SK-N-SH (cell line): ENCODE results near the gene AP1S3. TPM values are rescaled to one million over a fixed set of nuclear protein-coding genes. Genes with fewer than 3 reads are reported as not detected.

Experiments
- CTCF ChIA-PET: fragments of 300-600, 350-600 bp; formaldehyde crosslinking; extraction: SDS; loops from one replicate; lab custom pipeline; 2021; lab: Yijun Ruan, JAX
- POLR2A ChIA-PET: fragments of 350-600 bp; sonication (Branson Sonifier 250); formaldehyde crosslinking; extraction: SDS; loops from one replicate; lab custom pipeline; 2020; ENCODE audit warnings: antibody characterized with exemption, inconsistent platforms; lab: Yijun Ruan, JAX
- DNase-seq: peaks from one replicate; pipeline ENCODE4 v3.0.0; 2012
- H2AFZ ChIP-seq: fragments of 200-600 bp; sonication (generic); 2 replicates; pipeline ENCODE4 v1.8.1; 2016; ENCODE audit warnings: antibody characterized with exemption, mild to moderate bottlenecking, low read depth
- H3F3A ChIP-seq: fragments of 200-600 bp; sonication (generic); replicated peaks from 2 replicates; pipeline ENCODE3; 2016; ENCODE audit warnings: antibody characterized with exemption, mild to moderate bottlenecking; ENCODE audit not compliant: insufficient read depth
- H3K27ac ChIP-seq, 2 experiments: fragments of 200-500 bp in 1 of 2; fragments of 200-600 bp in 1 of 2; sonication (Bioruptor generic) in 1 of 2; sonication (generic), shearing (Covaris generic) in 1 of 2; 2 replicates each; pipeline versions ENCODE4 v1.5.1 to v1.6.1; 2014 to 2016; ENCODE audit warnings: low read depth in 2 of 2, inconsistent platforms in 1 of 2, low read length in 1 of 2, mild to moderate bottlenecking in 1 of 2, mixed read lengths in 1 of 2
- H3K27me3 ChIP-seq: fragments of 200-600 bp; sonication (generic), shearing (Covaris generic); 2 replicates; pipeline ENCODE4 v1.6.1; 2016; ENCODE audit warnings: mixed run types; ENCODE audit not compliant: insufficient read depth
- H3K36me3 ChIP-seq, 2 experiments: fragments of 200-500 bp in 1 of 2; fragments of 200-600 bp in 1 of 2; sonication (Bioruptor generic) in 1 of 2; sonication (generic) in 1 of 2; replicated peaks in 1 of 2; 2 replicates each; pipeline versions ENCODE3 to v1.5.1; 2014 to 2016; ENCODE audit warnings: low read length in 1 of 2, mild to moderate bottlenecking in 1 of 2; ENCODE audit not compliant: insufficient read depth in 2 of 2, control insufficient read depth in 1 of 2
- H3K4me1 ChIP-seq, 2 experiments: fragments of 200-500 bp in 1 of 2; fragments of 200-600 bp in 1 of 2; sonication (Bioruptor generic) in 1 of 2; sonication (generic), shearing (Covaris generic) in 1 of 2; 2 replicates each; pipeline versions ENCODE4 v1.5.1 to v1.6.1; 2014 to 2016; ENCODE audit warnings: low read depth in 1 of 2, low read length in 1 of 2, mixed run types in 1 of 2; ENCODE audit not compliant: insufficient read depth in 2 of 2, control insufficient read depth in 1 of 2
- H3K4me2 ChIP-seq: fragments of 200-600 bp; sonication (generic), shearing (Covaris generic); 2 replicates; pipeline ENCODE4 v1.6.1; 2017; ENCODE audit warnings: mixed run types
- H3K4me3 ChIP-seq, 2 experiments: fragments of 200-500 bp in 1 of 2; fragments of 200-600 bp in 1 of 2; sonication (Bioruptor generic) in 1 of 2; sonication (generic), shearing (Covaris generic) in 1 of 2; 2 replicates each; pipeline versions ENCODE4 v1.5.1 to v1.8.1; 2014 to 2016; ENCODE audit warnings: low read depth in 2 of 2, inconsistent platforms in 1 of 2, low read length in 1 of 2, mild to moderate bottlenecking in 1 of 2, mixed read lengths in 1 of 2, moderate library complexity in 1 of 2
- H3K79me2 ChIP-seq: fragments of 200-600 bp; sonication (generic); 2 replicates; pipeline ENCODE4 v1.8.1; 2017; ENCODE audit warnings: mild to moderate bottlenecking; ENCODE audit not compliant: insufficient read depth
- H3K9ac ChIP-seq: fragments of 200-600 bp; sonication (generic); 2 replicates; pipeline ENCODE4 v1.6.1; 2017; ENCODE audit warnings: mixed run types
- H3K9me2 ChIP-seq: fragments of 200-600 bp; sonication (generic); 2 replicates; pipeline ENCODE4 v1.6.1; 2017; ENCODE audit warnings: mixed run types
- H3K9me3 ChIP-seq: fragments of 200-600 bp; sonication (generic); 2 replicates; pipeline ENCODE4 v1.6.1; 2017; ENCODE audit warnings: mixed run types, mild to moderate bottlenecking, moderate library complexity
- H4K20me1 ChIP-seq: fragments of 200-600 bp; sonication (generic); 2 replicates; pipeline ENCODE4 v1.6.1; 2017; ENCODE audit warnings: mild to moderate bottlenecking, mixed run types; ENCODE audit not compliant: insufficient read depth
- CHD2 ChIP-seq: fragments of 150-350 bp; IDR thresholded peaks from 2 replicates; pipeline ENCODE4 v1.6.1; 2018; ENCODE audit warnings: low read length; ENCODE audit not compliant: partially characterized antibody
- CTCF ChIP-seq: fragments of 200-600 bp; sonication (generic); IDR thresholded peaks from 2 replicates; pipeline ENCODE4 v1.6.1; 2017; ENCODE audit warnings: antibody characterized with exemption, mild to moderate bottlenecking, moderate library complexity
- ELF1 ChIP-seq: IDR thresholded peaks from 2 replicates; pipeline ENCODE4 v1.4.0; 2012
- EZH2phosphoT487 ChIP-seq: fragments of 200-600 bp; sonication (generic); IDR thresholded peaks from 2 replicates; pipeline ENCODE4 v1.6.1; 2017; ENCODE audit warnings: low read depth, mixed run types, mild to moderate bottlenecking, antibody characterized with exemption, moderate library complexity, borderline replicate concordance
- JUND ChIP-seq: IDR thresholded peaks from 2 replicates; pipeline ENCODE4 v1.4.0; 2012
- MAX ChIP-seq: IDR thresholded peaks from 2 replicates; pipeline ENCODE4 v1.4.0; 2012; ENCODE audit warnings: low read depth
- MEF2A ChIP-seq: IDR thresholded peaks from 2 replicates; pipeline ENCODE4 v1.4.0; 2012; ENCODE audit warnings: low read depth, borderline replicate concordance
- MXI1 ChIP-seq: IDR thresholded peaks from 2 replicates; pipeline ENCODE4 v1.6.1; 2012; ENCODE audit warnings: mild to moderate bottlenecking, low read depth, low read length, improper control_type of control experiment
- NFIC ChIP-seq: IDR thresholded peaks from 2 replicates; pipeline ENCODE4 v1.4.0; 2012; ENCODE audit warnings: borderline replicate concordance
- POLR2AphosphoS5 ChIP-seq: IDR thresholded peaks from 2 replicates; pipeline ENCODE4 v1.6.1; 2012; ENCODE audit warnings: low read depth, low read length
- RCOR1 ChIP-seq: fragments of 150-350 bp; IDR thresholded peaks from 2 replicates; pipeline ENCODE4 v1.6.1; 2017; ENCODE audit warnings: antibody characterized with exemption, low read length
- SMC3 ChIP-seq: IDR thresholded peaks from 2 replicates; pipeline ENCODE4 v1.6.1; 2012; ENCODE audit warnings: low read depth, low read length, improper control_type of control experiment
- TAF1 ChIP-seq: IDR thresholded peaks from 2 replicates; pipeline ENCODE4 v1.6.1; 2012; ENCODE audit warnings: low read depth, mild to moderate bottlenecking, low read length, moderate library complexity, borderline replicate concordance
- TEAD4 ChIP-seq: IDR thresholded peaks from 2 replicates; pipeline ENCODE4 v1.4.0; 2012; ENCODE audit warnings: mild to moderate bottlenecking, borderline replicate concordance; ENCODE audit not compliant: insufficient read depth
- USF1 ChIP-seq: IDR thresholded peaks from 2 replicates; pipeline ENCODE4 v1.4.0; 2012; ENCODE audit warnings: low read depth, borderline replicate concordance
- ZBTB33 ChIP-seq: IDR thresholded peaks from 2 replicates; pipeline ENCODE4 v1.4.0; 2012; ENCODE audit warnings: low read depth, borderline replicate concordance
- WGBS: methylation state at CpG from one replicate; pipeline ENCODE4 v1.1.6; 2017; ENCODE audit warnings: low lambda C conversion rate; 5-methylcytosine and 5-hydroxymethylcytosine counted together
- polyA plus RNA-seq, 3 experiments: library from polyadenylated mRNA; depleted of rRNA; stranded (reverse); fragments of >200 nt; gene quantifications; 2 replicates each; pipeline ENCODE4 v1.2.3, GENCODE V29; 2012

Gene AP1S3
- polyA plus RNA-seq, 1 of the 3 experiments (the other 2 are of a cell fraction) = 4.8 TPM

- DNase-seq = no peak
- H3F3A ChIP-seq = no peaks in the 10 kb centered on the region
- H3K36me3 ChIP-seq = no peaks in the 10 kb centered on the region
- H3K4me3 ChIP-seq = no peak overlapping the region
- H2AFZ ChIP-seq = no peak overlapping the region
- peaks cover under 1% of the 10 kb centered on the region; the same call in 1 of the 2 replicates for H3K79me2 ChIP-seq
- POLR2A ChIA-PET = no interaction called here
- no peaks in the 10 kb centered on the region for H3K27me3 ChIP-seq
- no peaks in the 10 kb centered on the region for H4K20me1 ChIP-seq
- no peak overlapping the region for H3K4me2 ChIP-seq
- no peak overlapping the region for H3K27ac ChIP-seq
- H3K9ac ChIP-seq = no peak overlapping the region
- peaks cover 2 to 15% of the 10 kb centered on the region in 2 experiments; a peak in 2 of 4 replicates for H3K4me1 ChIP-seq
- H3K9me3 ChIP-seq = no peaks in the 10 kb centered on the region
- CTCF ChIA-PET = no interaction called here
- H3K9me2 ChIP-seq = no peaks in the 10 kb centered on the region
- TF ChIP-seq MAX (no peak), ZBTB33 (no peak), CHD2 (no peak), NFIC (no peak), USF1 (no peak), RCOR1 (no peak), JUND (no peak), MXI1 (no peak)
- TF ChIP-seq, all 33 proteins: peak for 0
- 98% methylated on average over 8 of the region's 8 CpGs for WGBS
Observed at GRCh38 chr2:223824301-223824700, 13.1 kb downstream of the AP1S3 start.

GRCh38 chr2:223822818-223823217 is 14.6 kb downstream of the AP1S3 start:
- Histone ChIP-seq H3K4me2 (no peak overlapping the region), H3K4me1 (peaks cover 2 to 24% of the 10 kb centered on the region in 2 experiments; a peak in 2 of 4 replicates), H3K79me2 (peaks cover 8% of the 10 kb centered on the region; the same call in 1 of the 2 replicates), H4K20me1 (no peaks in the 10 kb centered on the region), H2AFZ (no peak overlapping the region), H3K27ac (no peak overlapping the region), H3K9ac (no peak overlapping the region), H3F3A (no peaks in the 10 kb centered on the region), H3K36me3 (no peaks in the 10 kb centered on the region), H3K27me3 (no peaks in the 10 kb centered on the region), H3K4me3 (no peak overlapping the region), H3K9me2 (no peaks in the 10 kb centered on the region), H3K9me3 (no peaks in the 10 kb centered on the region)
- TF ChIP-seq CTCF (no peak), ELF1 (no peak), RCOR1 (no peak), TAF1 (no peak), TEAD4 (no peak), USF1 (no peak), NFIC (no peak), POLR2AphosphoS5 (no peak), MEF2A (no peak), EZH2phosphoT487 (no peak), SMC3 (no peak)
- CTCF ChIA-PET = interaction anchor here (0.7 to 1.5 kb wide), 2 partner anchors 13 to 16 kb away, joined by 3 read pairs; no protein-coding TSS in a partner anchor
- POLR2A ChIA-PET = no interaction called here
- no peak for DNase-seq
